Measurements from ENCODE around the gene SGCD.

- TF ChIP-seq CTCF (IDR thresholded peaks at IDR 0.05) (no peak), REST (IDR thresholded peaks at IDR 0.05; ENCODE audit: insufficient read depth in 1 of 2, low read depth in 2 of 2, low read length in 1 of 2) (no peak), POLR2AphosphoS5 (IDR thresholded peaks at IDR 0.05; ENCODE audit: low read depth, low read length) (no peak), SIN3A (IDR thresholded peaks at IDR 0.05; ENCODE audit: borderline replicate concordance, insufficient read depth, low read depth, low read length) (no peak)
These were observed 188.9 kb downstream of the SGCD start for GRCh38 chr5:156515803-156516360.

Data from Panc1 (cell line).